Daoy (cell line): ENCODE results near the gene TMEM87B. TPM values are rescaled to one million over a fixed set of nuclear protein-coding genes. Genes with fewer than 3 reads are reported as not detected.

Experiments used
- DNase-seq: peaks from one replicate; pipeline ENCODE4 v3.0.0-alpha.2; 2015; ENCODE audit warnings: low read depth
- total RNA-seq: library from RNA; depleted of rRNA; stranded (reverse); fragments of >200 nt; shearing (Covaris generic); gene quantifications from 2 replicates; pipeline ENCODE4 v1.2.3, GENCODE V29; 2014; rRNA removed

The TMEM87B gene
- total RNA-seq, result 13.7 and 14.1 TPM in 2 replicates

DNA sequence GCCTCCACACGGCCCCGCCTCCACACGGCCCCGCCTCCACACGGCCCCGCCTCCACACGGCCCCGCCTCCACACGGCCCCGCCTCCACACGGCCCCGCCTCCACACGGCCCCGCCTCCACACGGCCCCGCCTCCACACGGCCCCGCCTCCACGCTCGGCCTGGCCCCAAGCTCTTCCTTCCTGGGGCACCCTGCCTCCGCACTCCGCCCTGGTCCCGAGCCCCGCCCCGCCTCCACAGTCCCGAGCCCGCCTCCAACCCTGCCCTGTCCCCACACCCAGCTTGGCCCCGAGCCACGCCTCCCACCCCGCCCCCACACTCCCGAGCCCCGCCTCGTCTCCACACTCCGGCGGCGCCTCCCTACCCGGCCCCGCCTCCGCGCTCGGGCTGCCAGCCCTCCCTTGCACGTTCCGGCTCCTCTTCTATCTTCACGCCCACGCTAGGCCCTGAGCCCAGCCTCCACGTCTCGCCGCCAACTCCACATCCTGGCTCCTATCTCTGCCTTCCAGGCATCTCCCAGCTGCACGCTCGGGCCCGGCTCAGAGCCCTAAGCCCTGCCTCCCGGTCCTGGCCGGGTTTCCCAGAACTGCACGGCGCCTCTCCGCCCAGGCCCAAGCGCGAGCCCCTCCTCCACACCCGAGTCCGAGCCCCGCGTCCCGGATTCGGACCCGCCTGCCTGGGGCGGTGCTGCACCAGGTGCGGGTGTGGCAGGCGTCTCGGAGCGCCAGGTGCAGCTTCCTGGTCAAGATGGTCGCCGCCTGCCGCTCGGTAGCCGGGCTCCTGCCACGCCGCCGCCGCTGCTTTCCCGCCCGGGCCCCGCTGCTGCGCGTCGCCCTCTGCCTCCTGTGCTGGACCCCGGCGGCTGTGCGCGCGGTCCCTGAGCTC is at the start of gene TMEM87B:
Gene TMEM87B, plus strand, starts transcription at position 423 of the 883 bp plus-strand sequence. Its CDS starts 323 bp downstream, at position 746.
- DNase-seq, result peak; percentile 98

DNA sequence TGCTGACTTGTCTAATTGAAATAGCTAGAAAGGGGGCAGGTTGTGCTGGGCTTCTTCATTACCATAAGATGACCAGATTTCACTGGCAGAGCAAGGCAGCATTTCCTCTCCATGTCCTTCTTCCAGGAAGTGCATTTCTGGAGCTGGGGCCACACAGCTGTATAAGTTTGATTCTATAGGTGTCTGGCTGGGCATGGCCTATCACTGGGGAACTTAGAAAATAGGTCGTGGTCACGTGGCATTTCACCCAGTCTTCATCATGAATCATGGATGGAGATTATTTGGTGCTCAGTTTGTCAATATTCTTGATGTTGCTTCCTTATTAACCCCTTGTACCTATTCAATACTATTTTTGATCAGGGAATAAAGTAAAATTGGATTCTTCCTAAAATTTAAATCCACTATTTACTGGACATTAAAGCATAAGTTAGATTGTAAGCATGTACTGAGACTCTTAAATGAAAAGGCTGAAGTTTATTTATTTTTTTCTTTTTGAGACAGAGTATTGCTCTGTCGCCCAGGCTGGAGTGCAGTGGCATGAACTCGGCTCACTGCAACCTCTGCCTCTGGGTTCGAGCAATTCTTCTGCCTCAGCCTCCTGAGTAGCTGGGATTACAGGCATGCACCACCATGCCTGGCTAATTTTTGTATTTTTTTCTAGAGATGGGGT is 49.5 kb upstream of the TMEM87B start:
- DNase-seq, result no peak

DNA sequence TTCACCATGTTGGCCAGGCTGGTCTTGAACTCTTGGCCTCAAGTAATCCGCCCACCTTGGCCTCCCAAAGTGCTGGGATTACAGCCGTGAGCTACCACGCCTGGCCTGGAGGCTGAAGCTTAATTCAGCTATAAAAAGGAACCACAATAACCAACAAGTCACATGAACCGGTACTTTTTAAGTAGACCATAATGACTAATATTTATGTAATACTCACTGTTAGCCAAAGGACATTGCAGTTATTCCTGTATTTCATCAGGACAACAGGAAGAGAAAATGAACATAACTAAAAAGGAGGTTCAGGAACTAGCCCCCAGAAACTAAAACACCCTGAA is 49.0 kb upstream of the TMEM87B start:
- DNase-seq, result peak; percentile 28

DNA sequence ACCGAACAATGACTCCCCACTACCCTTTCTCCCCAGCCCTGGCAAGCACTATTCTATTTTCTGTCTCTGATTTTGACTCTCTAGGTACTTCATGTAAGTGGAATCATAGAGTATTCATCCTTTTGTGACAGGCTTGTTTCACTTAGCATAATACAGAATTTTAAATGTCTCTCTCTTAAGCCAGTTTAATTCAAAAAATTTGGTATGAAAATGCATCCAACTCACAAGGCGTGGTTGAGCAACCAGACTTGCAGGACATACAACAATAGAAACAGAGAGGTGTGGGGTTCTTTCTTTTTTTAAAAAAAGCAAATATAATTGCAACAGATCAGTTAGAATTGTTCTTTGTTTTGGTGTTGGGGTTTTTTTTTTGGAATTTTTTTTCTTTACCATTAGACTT is 47.6 kb upstream of the TMEM87B start:
- DNase-seq, result no peak

DNA sequence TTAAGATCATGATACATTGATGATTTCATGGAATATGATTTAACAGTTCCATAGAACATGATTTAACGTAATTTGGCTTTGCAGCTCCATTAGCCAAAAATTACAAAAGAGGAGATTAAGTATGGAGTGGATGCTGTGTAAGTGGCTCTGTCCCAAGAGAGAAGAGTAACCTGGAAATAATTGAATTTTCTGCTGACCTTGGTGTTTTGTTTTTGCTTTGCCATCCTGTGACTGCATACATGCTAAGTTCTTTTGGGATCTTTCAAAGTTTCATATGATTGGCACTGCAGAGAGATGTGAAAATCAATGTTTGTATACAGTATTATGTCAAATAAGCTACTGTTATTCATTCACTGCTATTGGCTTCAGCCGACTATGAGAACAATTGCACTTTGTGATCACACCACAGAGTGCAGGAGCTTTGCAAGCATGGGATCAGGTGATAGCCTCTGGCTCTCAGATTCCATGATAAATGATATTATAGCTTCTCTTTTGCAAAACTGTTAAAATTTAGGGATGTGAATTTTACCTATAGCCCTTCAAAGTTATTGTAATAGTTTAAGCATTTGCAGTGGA is 46.1 kb upstream of the TMEM87B start:
- DNase-seq, result no peak

- no peak for DNase-seq
Observed at GRCh38 chr2:112010751-112011150, 44.3 kb upstream of the TMEM87B start.

DNA sequence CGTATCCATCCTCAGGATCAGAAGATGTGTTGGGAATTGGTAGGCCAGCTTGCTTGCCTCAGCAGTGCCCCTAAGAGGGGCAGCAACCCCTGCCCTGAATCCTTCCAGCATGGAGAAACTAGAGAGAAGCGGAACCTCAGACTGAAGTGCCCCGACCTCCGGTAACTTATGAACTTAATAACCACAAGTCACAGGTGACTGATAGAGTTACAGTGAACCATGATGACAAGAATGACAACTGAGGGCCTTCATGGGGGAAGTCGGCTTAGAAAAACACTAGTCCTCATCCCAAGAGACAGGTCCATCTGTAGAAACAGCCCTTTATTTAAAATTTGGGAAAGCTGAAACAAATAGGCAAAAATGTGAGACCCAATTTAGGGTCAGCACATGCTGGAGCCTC is 42.5 kb upstream of the TMEM87B start:
- DNase-seq, result no peak

DNA sequence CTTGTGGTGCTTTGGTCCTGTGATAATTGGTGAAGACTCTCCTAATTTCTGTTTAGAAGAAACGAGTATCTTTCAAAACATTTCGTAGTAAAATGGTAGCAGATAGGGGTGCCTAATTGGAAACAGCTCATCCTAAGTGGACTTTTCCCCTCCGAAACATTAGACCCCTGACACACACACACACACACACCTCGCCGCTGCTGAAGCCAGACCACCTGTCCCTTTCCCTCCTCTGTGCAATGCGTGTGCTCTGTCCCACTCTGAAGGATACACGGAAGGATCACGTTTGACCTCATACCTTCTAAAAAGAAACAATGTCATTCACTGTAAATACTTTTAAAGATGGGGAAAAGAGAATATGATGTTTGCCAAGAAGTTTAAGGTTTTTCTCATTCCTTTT is 36.2 kb upstream of the TMEM87B start:
- DNase-seq, result no peak

DNA sequence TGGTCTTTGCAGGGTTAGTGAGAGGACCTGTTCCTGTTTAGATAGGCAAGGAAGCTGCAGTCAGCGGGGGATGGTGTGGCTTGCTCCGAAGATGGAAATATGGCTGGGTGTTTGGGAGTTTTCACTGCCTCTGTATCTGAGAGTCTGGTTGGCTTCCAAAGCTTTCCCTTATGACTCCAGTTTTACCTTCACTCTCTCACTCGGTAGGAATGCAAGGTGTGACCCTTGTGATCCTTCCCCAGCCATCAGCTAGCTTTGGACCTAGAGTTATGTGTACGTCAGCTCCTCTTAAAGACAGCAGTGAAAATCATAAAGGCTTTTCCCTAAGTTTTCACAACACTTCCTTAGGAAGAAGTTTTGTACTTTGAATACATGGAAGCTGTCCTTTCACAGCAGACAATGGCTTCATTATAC is 35.5 kb upstream of the TMEM87B start:
- no peak for DNase-seq

GRCh38 chr2:112020561-112020960 is 34.5 kb upstream of the TMEM87B start:
- no peak for DNase-seq

DNA sequence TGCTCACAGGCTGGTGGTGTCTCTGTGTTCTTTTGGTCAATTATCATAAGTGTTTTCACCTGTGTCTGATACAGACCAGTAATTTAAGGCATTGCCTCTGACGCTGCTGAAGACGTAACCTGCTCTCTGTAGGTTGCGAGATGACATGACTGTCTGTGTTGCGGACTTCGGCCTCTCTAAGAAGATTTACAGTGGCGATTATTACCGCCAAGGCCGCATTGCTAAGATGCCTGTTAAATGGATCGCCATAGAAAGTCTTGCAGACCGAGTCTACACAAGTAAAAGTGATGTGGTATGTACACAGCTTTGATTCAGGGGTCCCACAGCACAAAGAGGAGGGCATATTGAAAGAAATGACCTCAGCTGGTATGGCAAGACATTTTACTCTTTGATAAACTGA is 33.8 kb upstream of the TMEM87B start:
- DNase-seq, result no peak

GRCh38 chr2:112021781-112022231 is 33.3 kb upstream of the TMEM87B start:
- peak; percentile 61 for DNase-seq

DNA sequence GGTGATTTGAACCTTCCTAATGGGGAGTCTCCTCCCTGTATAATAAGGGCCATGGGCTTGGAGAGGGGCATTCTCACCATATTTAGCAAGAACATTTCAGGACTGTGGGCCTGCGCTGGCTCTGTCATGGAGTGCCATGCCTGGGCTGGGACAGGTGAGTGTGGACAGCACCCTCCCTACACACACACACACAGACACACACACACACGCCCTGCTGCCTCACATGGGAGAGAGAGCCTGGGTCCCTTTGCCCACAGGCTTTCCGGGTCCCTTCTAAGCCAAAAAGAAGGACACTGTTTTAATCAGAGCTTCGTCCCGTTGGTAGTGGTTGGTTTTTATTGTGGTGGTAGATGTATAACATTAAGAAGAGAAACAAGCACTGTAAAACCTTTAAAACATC is 31.4 kb upstream of the TMEM87B start:
- no peak for DNase-seq

- DNase-seq, result no peak
Observed at GRCh38 chr2:112024231-112024630, 30.8 kb upstream of the TMEM87B start.

GRCh38 chr2:112024896-112025491 is 30.1 kb upstream of the TMEM87B start:
- no peak for DNase-seq

DNA sequence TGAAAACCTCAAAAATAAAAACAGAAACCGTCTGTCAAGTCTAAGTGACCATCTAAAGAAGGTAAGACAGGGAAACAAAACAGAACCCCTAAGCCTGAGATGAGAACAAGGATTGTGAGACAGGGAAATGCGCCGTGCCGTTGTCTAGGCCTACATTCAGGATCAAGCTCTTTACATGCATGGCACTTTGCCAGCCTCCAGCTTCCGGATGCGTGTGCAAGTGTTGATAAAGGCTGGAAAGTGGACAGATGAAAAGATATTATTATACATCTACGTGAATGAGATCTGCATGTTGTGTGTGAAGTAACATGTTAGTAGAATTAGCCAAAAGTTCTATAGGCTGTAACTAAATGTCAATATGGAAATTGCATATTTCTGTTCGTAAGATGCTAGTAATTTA is 28.6 kb upstream of the TMEM87B start:
- DNase-seq, result no peak

- DNase-seq, result no peak
Observed at GRCh38 chr2:112027767-112028166, 27.3 kb upstream of the TMEM87B start.

- no peak for DNase-seq
Observed at GRCh38 chr2:112029164-112029563, 25.9 kb upstream of the TMEM87B start.

DNA sequence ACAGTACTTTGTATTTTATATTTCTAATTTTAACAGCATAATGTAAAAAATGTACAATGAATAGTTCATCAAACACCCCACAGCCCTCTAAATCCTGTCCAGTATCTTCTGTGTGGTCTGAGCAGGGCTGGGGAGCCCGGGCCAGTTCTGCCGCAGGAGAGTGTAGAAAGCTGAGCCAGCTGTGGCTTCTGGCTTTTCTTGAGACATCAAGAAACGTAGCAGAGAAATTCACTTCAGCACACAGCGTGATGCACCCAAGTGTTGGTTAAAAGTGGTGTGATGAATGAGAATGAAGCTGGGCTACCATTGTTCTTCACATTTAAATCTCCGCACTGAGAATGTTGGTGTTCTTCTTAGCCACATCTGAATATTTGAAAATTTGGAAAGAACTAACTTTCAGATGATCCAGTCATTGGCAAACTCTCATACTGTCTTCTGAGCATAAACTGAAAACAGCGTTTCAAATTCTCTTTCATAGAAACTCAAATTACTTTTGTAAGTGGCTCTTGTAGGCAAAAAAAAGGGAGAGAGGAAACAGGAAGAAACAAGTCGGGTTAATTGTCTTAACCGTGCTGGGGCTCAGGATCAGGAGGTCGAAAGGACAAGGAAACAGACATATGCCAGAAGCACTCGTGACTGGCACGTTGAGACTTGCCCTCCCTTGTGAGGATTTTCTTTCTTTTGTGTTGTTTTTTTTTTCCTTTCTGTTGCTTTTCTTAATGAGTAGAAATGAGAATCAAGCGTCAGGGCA is 23.4 kb upstream of the TMEM87B start:
- no peak for DNase-seq

DNA sequence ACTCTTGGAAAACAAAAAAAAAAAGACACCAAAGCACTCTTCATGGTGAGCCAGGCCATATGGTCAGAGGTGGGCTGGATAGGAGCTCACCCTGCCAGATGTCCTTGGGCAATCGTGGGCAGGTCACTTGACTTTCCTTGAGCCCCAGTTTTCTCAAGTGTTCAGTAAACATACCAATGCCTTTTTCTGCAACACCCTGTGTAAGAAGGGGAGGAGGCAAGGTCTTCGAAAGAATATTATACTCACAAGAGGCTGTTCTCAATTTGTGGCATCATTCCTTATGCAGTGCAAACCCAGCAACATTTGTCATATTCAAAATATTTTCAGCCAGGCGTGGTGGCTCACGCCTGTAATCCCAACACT is 22.9 kb upstream of the TMEM87B start:
- DNase-seq, result no peak

- peak; percentile 62 for DNase-seq
Observed at GRCh38 chr2:112032689-112033465, 22.2 kb upstream of the TMEM87B start.
